Measurements from ENCODE around the gene OR5H14.
"Not testable (repeated sequence)": the region's sequence is repeated elsewhere in the genome, so short reads cannot be mapped to it uniquely, and the experiment has no call there.

OR5H14 gene

DNA sequence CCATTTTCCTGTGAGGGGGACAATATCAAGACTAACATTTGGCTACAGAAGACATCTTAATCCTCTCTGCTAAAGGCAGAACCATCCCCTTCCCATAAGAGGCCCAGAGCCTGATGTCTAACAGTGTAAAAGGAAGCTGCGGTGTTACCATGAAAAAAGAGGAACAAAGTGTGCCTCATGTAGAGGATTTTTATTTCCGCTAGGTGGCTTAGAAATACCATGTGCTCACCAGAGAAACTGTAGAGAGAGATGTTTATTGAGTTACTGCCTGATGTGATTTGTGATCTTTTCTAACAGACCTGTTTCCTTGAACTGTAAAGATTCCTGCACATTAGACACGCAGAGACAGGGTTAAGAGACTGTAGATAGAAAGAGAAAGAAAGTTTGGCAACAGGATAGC is 41.3 kb downstream of the OR5H14 start:
- Histone ChIP-seq H3K9me3 (replicated peaks in 1 of 2; ENCODE audit: control insufficient read depth in 2 of 2, insufficient read depth in 1 of 2, low read depth in 1 of 2, low read length in 2 of 2) (no peaks in the 10 kb centered on the region), H4K91ac (ENCODE audit: low read depth, low read length, poor library complexity) (no peak overlapping the region), H3K14ac (ENCODE audit: low read length) (no peak overlapping the region), H3K79me1 (ENCODE audit: low read depth, low read length) (no peaks in the 10 kb centered on the region), H2BK15ac (ENCODE audit: low read length) (no peak overlapping the region), H2AK5ac (ENCODE audit: low read depth, low read length) (no peak overlapping the region), H3K4me2 (ENCODE audit: insufficient read depth, low read length, poor library complexity, severe bottlenecking) (no peak overlapping the region), H3K4me3 (ENCODE audit: low read length in 2 of 2) (no peak overlapping the region), H3K27ac (replicated peaks; ENCODE audit: low read length) (no peak overlapping the region), H3K23ac (ENCODE audit: low read depth, low read length, poor library complexity) (no peak overlapping the region), H4K8ac (ENCODE audit: low read depth, low read length) (no peak overlapping the region), H3K4me1 (ENCODE audit: control insufficient read depth in 2 of 2, insufficient read depth in 1 of 2, low read depth in 1 of 2, low read length in 2 of 2) (no peaks in the 10 kb centered on the region), H2BK12ac (ENCODE audit: low read length) (no peak overlapping the region), H3K36me3 (replicated peaks in 1 of 2; ENCODE audit: control insufficient read depth in 2 of 2, insufficient read depth in 2 of 2, low read length in 2 of 2) (no peaks in the 10 kb centered on the region), H3K4ac (ENCODE audit: low read length) (no peak overlapping the region), H3K18ac (ENCODE audit: low read length) (no peak overlapping the region), H2BK5ac (ENCODE audit: low read length) (no peak overlapping the region), H3K27me3 (ENCODE audit: control insufficient read depth in 3 of 3, insufficient read depth in 3 of 3, low read depth in 1 of 3, low read length in 3 of 3) (no peaks in the 10 kb centered on the region), H2BK120ac (ENCODE audit: low read depth, low read length) (no peak overlapping the region), H2AFZ (ENCODE audit: low read length) (no peak overlapping the region), H3K9ac (ENCODE audit: low read depth, low read length, poor library complexity) (no peak overlapping the region)
- DNase-seq (ENCODE audit: low spot score), result no peak
- no CpG with 5 or more reads among the region's 3 CpGs for WGBS, 2 donors (ENCODE audit: extremely low coverage in 2 of 2, insufficient read length in 2 of 2, insufficient replicate concordance in 1 of 2)

GRCh38 chr3:98190911-98191310 is 43.6 kb downstream of the OR5H14 start:
- not testable (repeated sequence) for H3K14ac ChIP-seq (ENCODE audit: low read length); H3K27me3 ChIP-seq (ENCODE audit: control insufficient read depth in 3 of 3, insufficient read depth in 3 of 3, low read depth in 1 of 3, low read length in 3 of 3); H3K9ac ChIP-seq (ENCODE audit: low read depth, low read length, poor library complexity); DNase-seq (ENCODE audit: low spot score); H2AK5ac ChIP-seq (ENCODE audit: low read depth, low read length); H3K4ac ChIP-seq (ENCODE audit: low read length); H2BK5ac ChIP-seq (ENCODE audit: low read length); H3K36me3 ChIP-seq (replicated peaks in 1 of 2; ENCODE audit: control insufficient read depth in 2 of 2, insufficient read depth in 2 of 2, low read length in 2 of 2); H3K27ac ChIP-seq (replicated peaks; ENCODE audit: low read length); H3K4me2 ChIP-seq (ENCODE audit: insufficient read depth, low read length, poor library complexity, severe bottlenecking); H2BK12ac ChIP-seq (ENCODE audit: low read length); H2AFZ ChIP-seq (ENCODE audit: low read length); H3K23ac ChIP-seq (ENCODE audit: low read depth, low read length, poor library complexity); H2BK120ac ChIP-seq (ENCODE audit: low read depth, low read length); H2BK15ac ChIP-seq (ENCODE audit: low read length); H3K4me3 ChIP-seq (ENCODE audit: low read length in 2 of 2); H3K4me1 ChIP-seq (ENCODE audit: control insufficient read depth in 2 of 2, insufficient read depth in 1 of 2, low read depth in 1 of 2, low read length in 2 of 2); H3K9me3 ChIP-seq (replicated peaks in 1 of 2; ENCODE audit: control insufficient read depth in 2 of 2, insufficient read depth in 1 of 2, low read depth in 1 of 2, low read length in 2 of 2); H3K79me1 ChIP-seq (ENCODE audit: low read depth, low read length); H3K18ac ChIP-seq (ENCODE audit: low read length); H4K91ac ChIP-seq (ENCODE audit: low read depth, low read length, poor library complexity); H4K8ac ChIP-seq (ENCODE audit: low read depth, low read length)

DNA sequence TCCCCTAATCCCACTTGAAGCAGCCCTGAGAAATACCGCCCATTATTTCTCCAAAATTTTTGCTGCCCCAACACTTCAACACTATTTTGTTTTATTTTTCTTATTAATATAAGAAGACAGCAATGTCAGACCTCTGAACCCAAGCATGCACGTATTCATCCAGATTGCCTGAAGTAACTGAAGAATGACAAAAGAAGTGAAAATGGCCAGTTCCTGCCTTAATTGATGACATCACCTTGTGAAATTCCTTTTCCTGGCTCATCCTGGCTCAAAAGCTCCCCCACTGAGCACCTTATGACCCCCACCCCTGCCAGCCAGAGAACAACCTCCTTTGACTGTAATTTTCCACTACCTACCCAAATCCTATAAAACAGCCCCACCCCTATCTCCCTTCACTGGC is 49.0 kb downstream of the OR5H14 start:
- DNase-seq (ENCODE audit: low spot score); H3K9me3 ChIP-seq (replicated peaks in 1 of 2; ENCODE audit: control insufficient read depth in 2 of 2, insufficient read depth in 1 of 2, low read depth in 1 of 2, low read length in 2 of 2); H2AFZ ChIP-seq (ENCODE audit: low read length); H2BK15ac ChIP-seq (ENCODE audit: low read length); H3K4me1 ChIP-seq (ENCODE audit: control insufficient read depth in 2 of 2, insufficient read depth in 1 of 2, low read depth in 1 of 2, low read length in 2 of 2); H3K14ac ChIP-seq (ENCODE audit: low read length); H2BK5ac ChIP-seq (ENCODE audit: low read length); H2BK120ac ChIP-seq (ENCODE audit: low read depth, low read length); H4K8ac ChIP-seq (ENCODE audit: low read depth, low read length); H2BK12ac ChIP-seq (ENCODE audit: low read length); H3K4ac ChIP-seq (ENCODE audit: low read length); H2AK5ac ChIP-seq (ENCODE audit: low read depth, low read length); H3K18ac ChIP-seq (ENCODE audit: low read length); H3K27me3 ChIP-seq (ENCODE audit: control insufficient read depth in 3 of 3, insufficient read depth in 3 of 3, low read depth in 1 of 3, low read length in 3 of 3); H3K36me3 ChIP-seq (replicated peaks in 1 of 2; ENCODE audit: control insufficient read depth in 2 of 2, insufficient read depth in 2 of 2, low read length in 2 of 2); H4K91ac ChIP-seq (ENCODE audit: low read depth, low read length, poor library complexity); H3K4me2 ChIP-seq (ENCODE audit: insufficient read depth, low read length, poor library complexity, severe bottlenecking); H3K9ac ChIP-seq (ENCODE audit: low read depth, low read length, poor library complexity); H3K27ac ChIP-seq (replicated peaks; ENCODE audit: low read length); H3K4me3 ChIP-seq (ENCODE audit: low read length in 2 of 2); H3K79me1 ChIP-seq (ENCODE audit: low read depth, low read length); H3K23ac ChIP-seq (ENCODE audit: low read depth, low read length, poor library complexity): not testable (repeated sequence)
- WGBS, 2 donors (ENCODE audit: extremely low coverage in 2 of 2, insufficient read length in 2 of 2, insufficient replicate concordance in 1 of 2), result no CpG with 5 or more reads among the region's 2 CpGs

DNA sequence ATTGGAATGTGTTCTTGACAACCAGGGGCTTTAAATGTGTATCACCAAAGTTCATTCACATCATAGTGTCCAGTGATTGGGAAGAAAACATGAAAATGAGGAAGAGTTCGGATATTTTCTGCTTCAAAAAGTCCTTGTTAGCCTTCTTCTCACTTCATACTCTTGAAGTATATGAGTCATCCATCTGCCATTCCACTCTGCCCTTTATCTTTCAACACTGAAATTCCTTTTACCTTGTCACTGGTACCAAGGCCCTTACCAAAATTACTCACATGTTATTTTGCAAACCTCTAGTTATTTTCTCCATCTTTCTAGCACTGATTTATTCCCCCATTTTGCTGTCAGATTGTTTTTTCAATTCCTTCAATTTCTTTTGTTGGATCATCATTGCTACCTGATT is 51.7 kb downstream of the OR5H14 start:
- Histone ChIP-seq H3K27ac (replicated peaks; ENCODE audit: low read length) (no peak overlapping the region), H2BK12ac (ENCODE audit: low read length) (no peak overlapping the region), H2BK5ac (ENCODE audit: low read length) (no peak overlapping the region), H3K18ac (ENCODE audit: low read length) (no peak overlapping the region), H3K23ac (ENCODE audit: low read depth, low read length, poor library complexity) (no peak overlapping the region), H3K4me3 (ENCODE audit: low read length in 2 of 2) (no peak overlapping the region), H3K27me3 (ENCODE audit: control insufficient read depth in 3 of 3, insufficient read depth in 3 of 3, low read depth in 1 of 3, low read length in 3 of 3) (no peaks in the 10 kb centered on the region), H3K4me2 (ENCODE audit: insufficient read depth, low read length, poor library complexity, severe bottlenecking) (no peak overlapping the region), H3K79me1 (ENCODE audit: low read depth, low read length) (no peaks in the 10 kb centered on the region), H2AFZ (ENCODE audit: low read length) (no peak overlapping the region), H3K4me1 (ENCODE audit: control insufficient read depth in 2 of 2, insufficient read depth in 1 of 2, low read depth in 1 of 2, low read length in 2 of 2) (no peaks in the 10 kb centered on the region), H3K9me3 (replicated peaks in 1 of 2; ENCODE audit: control insufficient read depth in 2 of 2, insufficient read depth in 1 of 2, low read depth in 1 of 2, low read length in 2 of 2) (no peaks in the 10 kb centered on the region), H2BK15ac (ENCODE audit: low read length) (no peak overlapping the region), H2AK5ac (ENCODE audit: low read depth, low read length) (no peak overlapping the region), H2BK120ac (ENCODE audit: low read depth, low read length) (no peak overlapping the region), H3K36me3 (replicated peaks in 1 of 2; ENCODE audit: control insufficient read depth in 2 of 2, insufficient read depth in 2 of 2, low read length in 2 of 2) (no peaks in the 10 kb centered on the region), H4K91ac (ENCODE audit: low read depth, low read length, poor library complexity) (no peak overlapping the region), H3K14ac (ENCODE audit: low read length) (no peak overlapping the region), H3K4ac (ENCODE audit: low read length) (no peak overlapping the region), H3K9ac (ENCODE audit: low read depth, low read length, poor library complexity) (no peak overlapping the region), H4K8ac (ENCODE audit: low read depth, low read length) (no peak overlapping the region)
- DNase-seq (ENCODE audit: low spot score), result no peak
- WGBS, 2 donors (ENCODE audit: extremely low coverage in 2 of 2, insufficient read length in 2 of 2, insufficient replicate concordance in 1 of 2), result no CpG with 5 or more reads among the region's 1 CpG

Data from neuronal stem cell (in vitro differentiated cells).